Sigmoid colon (tissue), 4 donors: ENCODE data around the gene EHD3.

Source experiments
- POLR2A ChIP-seq, 2 donors: fragments of 450-650 bp; IDR thresholded peaks; one replicate each; pipeline ENCODE4 v1.6.1; 2016; ENCODE audit warnings: antibody characterized with exemption in 2 of 2, mild to moderate bottlenecking in 2 of 2, moderate library complexity in 2 of 2
- POLR2AphosphoS5 ChIP-seq, 4 donors: sonication (generic); formaldehyde crosslinking; IDR thresholded peaks; one replicate each; pipeline ENCODE4 v1.6.1; 2017; ENCODE audit warnings: antibody characterized with exemption in 4 of 4
- TF ChIP-seq, protein P1 (sequence below), 4 experiments: fragments of 450-650 bp in 3 of 4; fragments of 200-600 bp in 1 of 4; IDR thresholded peaks; one replicate each; pipeline ENCODE4 v1.5.1; 2016 to 2019; ENCODE audit warnings: antibody characterized with exemption in 4 of 4, mild to moderate bottlenecking in 3 of 4, moderate library complexity in 2 of 4

DNA sequence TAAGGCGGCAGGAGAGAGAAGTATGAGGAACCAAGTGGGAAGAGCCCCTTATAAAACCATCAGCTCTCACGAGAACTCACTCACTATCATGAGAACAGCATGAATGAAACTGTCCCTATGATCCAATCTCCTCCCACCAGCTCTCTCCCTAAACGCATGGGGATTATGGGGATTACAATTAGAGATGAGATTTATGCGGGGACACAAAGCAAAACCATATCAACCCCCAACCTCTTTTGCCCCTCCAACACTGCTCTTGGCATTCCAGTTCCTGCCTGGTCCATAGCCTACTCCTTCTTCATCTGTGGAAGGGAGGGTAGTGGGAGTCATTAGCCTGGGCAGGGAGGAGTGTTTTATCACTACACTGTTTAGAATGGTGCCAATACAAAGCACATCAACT, 1.4 kb upstream of the EHD3 start:
- TF ChIP-seq, protein P1, sequence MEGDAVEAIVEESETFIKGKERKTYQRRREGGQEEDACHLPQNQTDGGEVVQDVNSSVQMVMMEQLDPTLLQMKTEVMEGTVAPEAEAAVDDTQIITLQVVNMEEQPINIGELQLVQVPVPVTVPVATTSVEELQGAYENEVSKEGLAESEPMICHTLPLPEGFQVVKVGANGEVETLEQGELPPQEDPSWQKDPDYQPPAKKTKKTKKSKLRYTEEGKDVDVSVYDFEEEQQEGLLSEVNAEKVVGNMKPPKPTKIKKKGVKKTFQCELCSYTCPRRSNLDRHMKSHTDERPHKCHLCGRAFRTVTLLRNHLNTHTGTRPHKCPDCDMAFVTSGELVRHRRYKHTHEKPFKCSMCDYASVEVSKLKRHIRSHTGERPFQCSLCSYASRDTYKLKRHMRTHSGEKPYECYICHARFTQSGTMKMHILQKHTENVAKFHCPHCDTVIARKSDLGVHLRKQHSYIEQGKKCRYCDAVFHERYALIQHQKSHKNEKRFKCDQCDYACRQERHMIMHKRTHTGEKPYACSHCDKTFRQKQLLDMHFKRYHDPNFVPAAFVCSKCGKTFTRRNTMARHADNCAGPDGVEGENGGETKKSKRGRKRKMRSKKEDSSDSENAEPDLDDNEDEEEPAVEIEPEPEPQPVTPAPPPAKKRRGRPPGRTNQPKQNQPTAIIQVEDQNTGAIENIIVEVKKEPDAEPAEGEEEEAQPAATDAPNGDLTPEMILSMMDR (IDR thresholded peaks at IDR 0.05), result no peak
- TF ChIP-seq POLR2A (IDR thresholded peaks at IDR 0.05), result no peak
- no peak for TF ChIP-seq POLR2AphosphoS5 (IDR thresholded peaks at IDR 0.05)
